Neural progenitor cell (in vitro differentiated cells): ENCODE results near the gene PRELP. TPM values are rescaled to one million over a fixed set of nuclear protein-coding genes. Genes with fewer than 3 reads are reported as not detected.

ENCODE experiments used
- DNase-seq: peaks from one replicate; pipeline ENCODE4 v3.0.0-alpha.2; 2016; ENCODE audit warnings: low spot score
- H2AFZ ChIP-seq: fragments of 200-600 bp; sonication (generic); replicated peaks from 2 replicates; pipeline ENCODE4 v1.6.1; 2016; ENCODE audit warnings: antibody characterized with exemption
- H3F3A ChIP-seq: fragments of 200-600 bp; sonication (generic); 2 replicates; pipeline ENCODE4 v1.6.1; 2016; ENCODE audit warnings: antibody characterized with exemption, low read depth
- H3K27ac ChIP-seq: fragments of 200-600 bp; sonication (generic); 2 replicates; pipeline ENCODE4 v1.5.1; 2016; ENCODE audit warnings: mild to moderate bottlenecking
- H3K27me3 ChIP-seq: fragments of 200-600 bp; sonication (generic); 2 replicates; pipeline ENCODE4 v1.6.1; 2016; ENCODE audit warnings: mild to moderate bottlenecking, moderate library complexity
- H3K36me3 ChIP-seq: fragments of 200-600 bp; sonication (generic); 2 replicates; pipeline ENCODE4 v1.5.1; 2016
- H3K4me1 ChIP-seq: fragments of 200-600 bp; sonication (generic); 2 replicates; pipeline ENCODE4 v1.6.1; 2016; ENCODE audit warnings: mixed run types
- H3K4me2 ChIP-seq: fragments of 200-600 bp; sonication (generic); 2 replicates; pipeline ENCODE4 v1.6.1; 2016
- H3K4me3 ChIP-seq: fragments of 200-600 bp; sonication (generic); 2 replicates; pipeline ENCODE4 v1.5.1; 2016
- H3K79me2 ChIP-seq: fragments of 200-600 bp; sonication (generic); 2 replicates; pipeline ENCODE4 v1.6.1; 2016; ENCODE audit warnings: low read depth
- H3K9ac ChIP-seq: fragments of 200-600 bp; sonication (generic); 2 replicates; pipeline ENCODE4 v1.6.1; 2016
- H3K9me3 ChIP-seq: fragments of 200-600 bp; sonication (generic); 2 replicates; pipeline ENCODE4 v1.5.1; 2016; ENCODE audit warnings: low read depth
- H4K20me1 ChIP-seq: fragments of 200-600 bp; sonication (generic); 2 replicates; pipeline ENCODE4 v1.6.1; 2016; ENCODE audit warnings: low read depth
- H3K27ac Mint-ChIP-seq: 3 replicates; pipeline ENCODE4 v1.8.0; 2021; ENCODE audit warnings: mixed read lengths
- H3K27me3 Mint-ChIP-seq: 2 replicates; pipeline ENCODE4 v1.8.0; 2022; ENCODE audit warnings: low read depth, mild to moderate bottlenecking, inconsistent platforms, moderate library complexity, mixed read lengths; ENCODE audit not compliant: insufficient read depth
- H3K36me3 Mint-ChIP-seq: 3 replicates; pipeline ENCODE4 v1.8.0; 2021; ENCODE audit warnings: mixed read lengths
- H3K4me1 Mint-ChIP-seq: 3 replicates; pipeline ENCODE4 v1.8.0; 2021; ENCODE audit warnings: mixed read lengths
- H3K4me3 Mint-ChIP-seq: 3 replicates; pipeline ENCODE4 v1.8.0; 2021; ENCODE audit warnings: mild to moderate bottlenecking, moderate library complexity, mixed read lengths
- H3K9me3 Mint-ChIP-seq: 3 replicates; pipeline ENCODE4 v1.8.0; 2020; ENCODE audit warnings: mixed read lengths
- CTCF ChIP-seq: fragments of 200-600 bp; sonication (generic); IDR thresholded peaks from 2 replicates; pipeline ENCODE4 v1.5.1; 2017; ENCODE audit warnings: antibody characterized with exemption, mild to moderate bottlenecking
- EZH2 ChIP-seq: fragments of 200-600 bp; sonication (generic); IDR thresholded peaks from 2 replicates; pipeline ENCODE4 v1.6.1; 2017; ENCODE audit warnings: antibody characterized with exemption, mild to moderate bottlenecking, moderate library complexity
- EZH2phosphoT487 ChIP-seq: fragments of 200-600 bp; sonication (generic); IDR thresholded peaks from 2 replicates; pipeline ENCODE4 v1.6.1; 2017; ENCODE audit warnings: antibody characterized with exemption
- total RNA-seq: library from RNA; depleted of rRNA; stranded (reverse); fragments of >200 nt; gene quantifications from 2 replicates; pipeline ENCODE4 v1.2.3, GENCODE V29; 2015; ENCODE audit warnings: low replicate concordance

Gene PRELP
- total RNA-seq, 1 donor from 2014 or later, result 0.26 TPM

GRCh38 chr1:203536980-203537455 is 61.4 kb downstream of the PRELP start:
- Histone ChIP-seq H3K27me3 (no peaks in the 10 kb centered on the region), H3K9me3 (no peaks in the 10 kb centered on the region), H3K36me3 (no peaks in the 10 kb centered on the region), H3K27ac (no peak overlapping the region), H2AFZ (no peak overlapping the region), H4K20me1 (no peaks in the 10 kb centered on the region), H3K4me2 (no peak overlapping the region), H3K9ac (no peak overlapping the region), H3K4me1 (no peaks in the 10 kb centered on the region), H3K79me2 (no peaks in the 10 kb centered on the region), H3K4me3 (no peak overlapping the region), H3F3A (no peaks in the 10 kb centered on the region)
- TF ChIP-seq CTCF, result no peak
- no peak for TF ChIP-seq EZH2phosphoT487
- no peak for TF ChIP-seq EZH2
- no peak for DNase-seq
- Mint-ChIP-seq H3K4me1 (peaks cover 12% of the 10 kb centered on the region), H3K27me3 (peaks cover 5% of the 10 kb centered on the region), H3K9me3 (no peaks in the 10 kb centered on the region), H3K36me3 (no peaks in the 10 kb centered on the region), H3K27ac (no peak overlapping the region), H3K4me3 (no peak overlapping the region)

GRCh38 chr1:203537806-203538464 is 62.3 kb downstream of the PRELP start:
- H3K27ac ChIP-seq, result no peak overlapping the region
- Mint-ChIP-seq H3K4me3 (no peak overlapping the region), H3K4me1 (peaks cover 12% of the 10 kb centered on the region), H3K27ac (no peak overlapping the region), H3K36me3 (no peaks in the 10 kb centered on the region), H3K27me3 (peaks cover 5% of the 10 kb centered on the region), H3K9me3 (no peaks in the 10 kb centered on the region)
- H3K9ac ChIP-seq, result no peak overlapping the region
- no peaks in the 10 kb centered on the region for H3K9me3 ChIP-seq
- H3K79me2 ChIP-seq, result no peaks in the 10 kb centered on the region
- H3K4me1 ChIP-seq, result no peaks in the 10 kb centered on the region
- H3K27me3 ChIP-seq, result no peaks in the 10 kb centered on the region
- H2AFZ ChIP-seq, result no peak overlapping the region
- H3K36me3 ChIP-seq, result no peaks in the 10 kb centered on the region
- H3F3A ChIP-seq, result no peaks in the 10 kb centered on the region
- H3K4me2 ChIP-seq, result no peak overlapping the region
- no peak overlapping the region for H3K4me3 ChIP-seq
- no peaks in the 10 kb centered on the region for H4K20me1 ChIP-seq
- no peak for DNase-seq
- TF ChIP-seq CTCF (no peak), EZH2phosphoT487 (no peak), EZH2 (no peak)

GRCh38 chr1:203538726-203539125 is 63.1 kb downstream of the PRELP start:
- no peaks in the 10 kb centered on the region for H3K9me3 Mint-ChIP-seq
- no peak overlapping the region for H3K9ac ChIP-seq

More at GRCh38 chr1:203538726-203539125, 63.1 kb downstream of the PRELP start:
- no peaks in the 10 kb centered on the region for H4K20me1 ChIP-seq
- no peaks in the 10 kb centered on the region for H3K36me3 ChIP-seq
- Mint-ChIP-seq H3K4me3 (no peak overlapping the region), H3K36me3 (no peaks in the 10 kb centered on the region), H3K27me3 (peaks cover 5% of the 10 kb centered on the region), H3K27ac (no peak overlapping the region), H3K4me1 (peaks cover 12% of the 10 kb centered on the region)
- H3F3A ChIP-seq, result no peaks in the 10 kb centered on the region
- H3K4me3 ChIP-seq, result no peak overlapping the region
- H3K4me1 ChIP-seq, result no peaks in the 10 kb centered on the region
- H2AFZ ChIP-seq, result no peak overlapping the region
- no peaks in the 10 kb centered on the region for H3K79me2 ChIP-seq
- no peaks in the 10 kb centered on the region for H3K27me3 ChIP-seq
- no peak overlapping the region for H3K4me2 ChIP-seq
- H3K27ac ChIP-seq, result no peak overlapping the region
- no peaks in the 10 kb centered on the region for H3K9me3 ChIP-seq
- TF ChIP-seq CTCF (no peak), EZH2phosphoT487 (no peak), EZH2 (no peak)
- DNase-seq, result no peak
